GM18951 (cell line): ENCODE measurements around the gene POU5F2.

Source experiments
- POLR2A ChIP-seq: IDR thresholded peaks from 4 replicates; pipeline ENCODE4 v1.6.1; 2011; ENCODE audit warnings: mild to moderate bottlenecking; ENCODE audit not compliant: insufficient read length, insufficient read depth; ENCODE audit errors: extremely low read depth
- in situ Hi-C: fragments of 300-500 bp; cut with MboI; formaldehyde crosslinking; loops from one replicate; pipeline ENCODE4 v1.12.0; 2022; ENCODE audit warnings: low sequenced_read_pairs, mixed read lengths, inconsistent platforms; ENCODE audit not compliant: unreplicated experiment

Gene POU5F2

DNA sequence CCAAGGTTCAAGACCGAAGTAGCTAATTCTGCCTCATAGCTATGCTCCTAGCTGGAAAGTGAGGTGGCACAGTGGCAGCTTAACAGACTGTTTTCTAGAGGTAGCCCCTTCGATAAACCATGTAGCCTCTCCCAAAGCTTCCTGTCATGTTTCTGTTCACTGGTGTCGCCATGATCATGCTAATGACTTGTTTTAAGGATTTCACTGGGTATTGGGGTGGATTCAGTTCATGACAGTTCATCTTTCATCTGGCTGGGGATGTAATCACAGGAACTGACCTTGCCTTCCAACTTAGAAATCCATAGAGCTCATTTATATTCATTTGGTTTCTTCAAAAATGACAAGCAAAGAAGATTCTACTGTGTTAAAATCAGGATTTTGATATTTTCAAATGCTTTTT, 9.4 kb downstream of the POU5F2 start:
- in situ Hi-C loops, result no loop called here
- TF ChIP-seq POLR2A, result no peak

DNA sequence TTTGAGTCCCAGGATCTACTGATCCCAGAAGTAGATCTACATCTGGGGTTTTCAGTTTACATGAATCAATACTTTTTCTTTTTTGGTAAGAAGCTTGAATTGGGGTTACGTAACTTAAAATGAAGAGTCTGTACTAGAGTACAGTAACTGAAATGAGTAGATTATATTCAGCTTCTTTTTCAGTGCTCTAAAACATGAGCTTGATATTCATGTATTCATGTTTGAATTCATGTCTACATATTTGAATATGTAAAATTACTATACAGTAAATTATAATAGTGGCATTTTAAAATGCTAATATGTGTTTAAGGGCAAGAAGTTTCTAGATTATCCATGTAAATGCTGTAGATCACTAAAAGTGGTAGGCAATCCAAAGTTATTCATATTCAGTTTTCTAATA, 14.8 kb downstream of the POU5F2 start:
- in situ Hi-C loops, result no loop called here
- TF ChIP-seq POLR2A, result no peak

DNA sequence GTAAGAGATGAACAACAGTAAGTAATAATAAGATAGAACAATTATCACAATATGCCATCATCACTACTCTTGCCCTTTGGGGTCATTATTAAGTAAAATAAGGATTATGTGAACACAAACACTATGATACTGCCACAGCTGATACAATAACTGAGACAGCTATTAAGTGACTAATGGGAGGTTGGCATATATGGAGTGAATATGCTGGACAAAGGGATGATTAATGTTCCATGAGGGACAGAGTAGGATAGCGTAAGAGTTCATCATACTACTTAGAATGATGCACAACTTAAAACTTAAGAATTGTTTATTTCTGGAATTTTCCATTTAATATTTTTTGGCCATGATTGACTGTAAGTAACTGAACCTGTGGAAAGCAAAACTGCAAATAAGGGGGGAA, 16.6 kb downstream of the POU5F2 start:
- in situ Hi-C loops, result no loop called here
- no peak for TF ChIP-seq POLR2A

DNA sequence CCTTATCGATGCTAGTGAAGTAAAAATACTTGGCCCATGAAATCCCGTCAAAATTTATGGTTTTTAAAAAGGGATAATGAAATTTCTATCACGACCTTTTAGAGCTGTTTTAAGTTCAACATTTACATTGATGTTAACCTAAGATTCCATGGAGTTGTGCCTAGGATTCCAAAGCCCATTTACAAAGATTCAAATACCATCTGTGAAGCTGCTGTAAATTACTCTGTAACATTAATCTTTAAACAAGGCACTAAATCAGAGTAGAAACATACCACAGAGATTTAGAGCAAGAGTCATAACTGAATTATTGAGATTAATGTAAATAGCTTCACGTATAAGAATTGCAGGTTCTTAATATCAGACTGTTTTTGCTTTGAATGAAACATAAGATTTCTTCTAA, 17.7 kb downstream of the POU5F2 start:
- in situ Hi-C loops, result no loop called here
- TF ChIP-seq POLR2A, result no peak

DNA sequence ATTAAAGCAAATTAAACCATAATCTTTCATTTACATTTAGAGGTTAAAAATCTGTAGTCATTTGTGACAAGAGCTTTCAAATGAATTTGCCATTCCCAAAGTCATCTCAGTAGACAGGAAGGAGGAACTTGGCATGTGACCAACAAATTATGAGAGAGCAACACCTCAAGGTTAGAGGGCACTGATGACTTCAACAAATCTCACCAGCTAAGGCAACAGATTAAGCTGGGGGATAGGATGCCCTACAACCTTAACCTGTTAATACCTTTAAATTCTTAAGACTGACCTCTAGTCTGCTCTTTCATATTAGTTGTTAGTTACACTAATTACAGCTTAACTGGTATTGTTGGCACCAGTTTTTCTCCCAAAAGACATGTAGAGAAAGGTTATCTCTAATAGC, 18.4 kb downstream of the POU5F2 start:
- in situ Hi-C loops, result no loop called here
- TF ChIP-seq POLR2A, result no peak

DNA sequence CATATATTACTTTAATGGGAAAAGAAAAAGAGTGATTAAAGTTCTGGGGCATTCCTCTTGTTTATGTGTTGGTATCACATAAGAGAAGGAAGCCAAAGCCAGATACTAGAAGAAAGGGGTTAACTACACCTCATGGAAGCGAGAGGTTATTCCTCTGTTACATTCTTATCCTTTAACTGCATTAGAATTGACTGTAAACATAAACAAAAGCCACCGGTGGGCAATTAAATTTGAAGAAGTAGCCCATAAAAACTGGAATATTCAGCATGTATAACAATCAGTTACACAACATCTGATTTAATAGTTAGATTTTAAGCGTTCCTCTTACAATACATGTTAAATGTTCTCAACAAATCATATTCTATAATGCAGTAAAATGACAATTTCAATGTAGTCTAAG, 18.8 kb downstream of the POU5F2 start:
- in situ Hi-C loops, result no loop called here
- TF ChIP-seq POLR2A, result no peak

DNA sequence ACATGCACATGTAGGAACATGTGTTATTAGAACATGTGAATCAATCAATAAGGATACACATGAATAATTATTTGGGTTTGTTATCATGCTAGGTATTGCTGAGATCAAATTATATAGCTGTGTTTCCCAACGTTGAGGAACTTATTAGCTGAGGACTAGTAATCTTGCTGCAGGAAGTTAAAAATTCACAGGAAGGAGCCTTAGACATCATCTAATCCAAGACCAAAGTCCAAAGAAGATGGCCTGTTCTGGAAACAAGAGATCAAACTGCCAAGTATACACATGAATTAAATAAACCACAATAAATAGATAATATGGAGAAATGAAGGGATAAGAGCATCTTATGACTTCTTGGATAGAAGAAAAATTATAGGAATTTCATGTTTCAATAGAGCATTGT, 19.9 kb downstream of the POU5F2 start:
- TF ChIP-seq POLR2A, result no peak
- in situ Hi-C loops, result no loop called here

DNA sequence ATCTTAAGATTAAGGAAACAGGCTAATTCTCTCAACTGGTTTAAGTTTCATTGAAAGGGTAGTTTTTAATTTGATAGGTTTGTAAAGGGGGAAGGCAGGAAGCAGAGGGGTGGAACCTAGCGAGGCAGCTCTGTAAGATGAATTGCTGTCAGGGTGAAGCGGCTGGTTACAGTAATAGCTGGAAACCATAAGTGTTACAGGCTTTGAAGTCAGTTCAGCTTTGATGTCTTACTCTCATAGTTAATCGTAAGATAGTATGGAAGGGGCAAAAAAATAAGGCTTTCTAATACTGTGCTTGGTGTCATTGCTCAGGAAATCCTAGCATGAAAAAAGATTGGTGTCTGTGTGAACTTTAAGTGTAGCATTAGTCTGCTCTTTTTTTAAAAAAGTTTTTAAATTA, 20.3 kb downstream of the POU5F2 start:
- no peak for TF ChIP-seq POLR2A
- in situ Hi-C loops, result no loop called here

DNA sequence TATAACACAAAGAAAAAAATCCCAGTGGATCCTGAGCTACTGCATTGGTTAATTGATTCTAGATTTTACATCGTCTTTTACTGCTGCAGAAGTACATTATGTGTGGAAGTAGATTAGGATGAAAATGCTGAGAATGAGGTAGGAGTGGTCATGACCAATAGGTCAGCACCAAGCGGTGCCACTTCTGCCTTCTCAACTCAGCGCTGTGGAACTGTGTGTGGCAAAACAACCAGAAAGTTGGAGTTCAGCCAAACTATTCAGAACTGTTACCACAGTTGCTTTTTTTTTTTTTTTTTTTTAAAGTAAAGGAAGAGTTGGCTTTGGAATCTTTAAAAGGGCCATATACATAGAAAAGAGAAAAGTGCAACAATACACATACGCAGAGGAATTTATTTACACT, 24.2 kb downstream of the POU5F2 start:
- TF ChIP-seq POLR2A, result no peak
- in situ Hi-C loops, result no loop called here

DNA sequence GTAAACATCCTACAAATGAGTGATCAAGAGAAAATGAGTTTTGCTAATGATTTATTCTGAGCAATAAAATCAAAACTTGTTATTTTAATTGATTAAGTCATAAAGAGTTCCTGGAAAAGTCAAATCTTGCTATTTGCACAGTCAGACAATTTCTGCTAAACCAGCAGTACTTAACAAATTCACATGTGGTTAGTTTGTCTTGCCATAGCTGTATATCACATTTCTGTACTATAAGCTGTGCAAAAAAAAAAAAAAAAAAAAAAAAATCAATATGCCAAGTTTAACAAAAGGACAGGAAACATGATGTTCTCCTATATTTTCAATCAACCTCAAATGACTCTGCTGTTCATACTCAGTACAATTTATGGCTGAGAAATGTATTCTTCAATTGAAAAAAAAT, 24.9 kb downstream of the POU5F2 start:
- in situ Hi-C loops, result no loop called here
- TF ChIP-seq POLR2A, result no peak

DNA sequence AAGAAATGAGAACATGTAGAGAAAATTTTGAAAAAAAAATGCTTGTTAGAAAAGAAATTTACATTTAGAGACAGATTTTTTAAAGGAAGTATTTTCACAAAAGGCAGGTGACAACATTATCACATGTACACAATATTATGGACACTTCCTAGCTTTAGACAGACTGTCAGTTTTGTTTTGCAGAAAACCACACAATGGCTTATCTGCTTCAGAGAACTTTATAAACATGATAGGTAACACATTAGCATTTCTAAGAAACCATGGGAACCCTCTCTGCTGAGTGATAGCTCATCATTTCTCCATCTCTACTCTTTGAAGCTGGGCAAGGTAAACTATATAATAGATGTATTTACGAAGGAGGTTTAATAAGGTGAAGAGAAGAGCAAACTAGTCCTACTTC, 25.6 kb downstream of the POU5F2 start:
- in situ Hi-C loops, result no loop called here
- no peak for TF ChIP-seq POLR2A

DNA sequence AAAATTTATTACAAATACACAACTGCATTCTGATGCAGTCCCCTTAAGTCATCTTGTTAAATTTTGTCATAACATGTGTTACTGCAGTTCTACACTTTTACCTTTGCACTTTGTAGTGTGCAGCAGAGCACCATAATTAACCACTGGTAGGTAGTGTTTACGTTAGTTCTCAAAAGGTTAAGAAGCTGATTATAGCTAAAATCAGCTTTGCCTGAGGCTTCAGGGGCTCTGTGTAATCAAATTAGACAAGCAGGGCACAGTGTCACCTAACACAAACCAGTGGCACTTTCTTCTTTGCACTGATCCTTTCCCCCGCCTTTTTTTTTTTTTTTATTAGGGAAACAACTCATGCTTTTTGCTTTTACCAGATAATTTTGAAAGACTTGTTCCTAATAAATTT, 26.1 kb downstream of the POU5F2 start:
- TF ChIP-seq POLR2A, result no peak
- in situ Hi-C loops, result no loop called here

DNA sequence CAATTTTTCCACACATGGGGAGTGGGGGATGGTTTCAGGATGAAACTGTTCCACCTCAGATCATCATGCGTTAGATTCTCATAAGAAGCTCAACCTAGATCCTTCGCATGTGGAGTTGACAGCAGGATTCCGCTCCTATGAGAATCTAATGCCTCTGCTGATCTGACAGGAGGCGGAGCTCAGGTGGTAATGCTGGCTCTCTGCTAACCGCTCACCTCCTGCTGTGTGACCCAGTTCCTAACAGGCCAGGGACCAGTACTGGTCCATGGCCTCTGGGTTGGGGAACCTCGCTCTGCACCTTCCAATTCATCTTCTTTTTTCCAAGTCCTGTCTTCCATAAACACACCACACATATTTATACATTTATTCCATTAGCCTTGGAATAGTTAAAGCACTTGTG, 33.0 kb downstream of the POU5F2 start:
- TF ChIP-seq POLR2A, result no peak
- in situ Hi-C loops, result no loop called here

DNA sequence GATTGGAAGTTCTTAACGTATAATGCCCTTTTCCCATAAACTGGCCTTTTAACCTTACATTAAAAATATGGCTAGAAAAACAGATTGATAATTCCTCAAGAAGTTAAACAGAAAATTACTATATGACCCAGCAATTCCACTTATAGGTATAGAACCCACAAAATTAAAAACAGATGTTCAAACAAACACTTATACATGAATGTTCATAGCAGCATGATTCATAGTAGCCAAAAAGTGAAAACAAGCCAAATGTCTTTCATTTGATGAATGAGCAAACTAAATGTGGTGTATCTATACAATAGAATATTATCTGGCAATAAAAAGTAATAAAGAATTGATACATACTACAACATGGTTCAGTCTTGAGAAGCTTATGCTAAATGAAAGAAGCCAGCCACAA, 35.5 kb downstream of the POU5F2 start:
- TF ChIP-seq POLR2A, result no peak
- in situ Hi-C loops, result no loop called here

DNA sequence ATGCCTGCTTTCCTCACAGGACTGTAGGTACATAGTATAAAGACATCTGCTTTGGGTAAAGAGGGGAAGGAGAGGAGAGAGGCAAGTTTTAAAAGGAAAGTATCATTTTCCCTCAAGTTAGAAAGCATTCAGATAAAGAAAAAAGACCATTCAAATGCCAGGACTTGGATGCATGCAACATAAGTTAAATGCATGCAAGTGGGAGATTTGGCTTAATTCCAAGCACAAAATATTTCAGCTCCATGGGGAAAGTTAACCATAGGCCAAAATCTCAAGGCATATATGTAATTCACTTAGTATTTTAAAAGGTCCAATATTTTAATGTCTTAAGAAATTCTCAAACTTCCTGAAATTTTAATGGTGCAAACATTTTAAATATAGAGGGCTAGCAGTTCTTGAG, 36.4 kb downstream of the POU5F2 start:
- in situ Hi-C loops, result no loop called here
- TF ChIP-seq POLR2A, result no peak
